ENCODE data around the gene RAB22A. TPM values are rescaled to one million over a fixed set of nuclear protein-coding genes. Genes with fewer than 3 reads are reported as not detected.

Gene RAB22A
- total and polyA plus RNA-seq, 9 of the 15 experiments (the other 6 are each of a cell fraction or from before 2014, with no cell fraction given): 1.1 to 8.0 (median 6.7) TPM

DNA sequence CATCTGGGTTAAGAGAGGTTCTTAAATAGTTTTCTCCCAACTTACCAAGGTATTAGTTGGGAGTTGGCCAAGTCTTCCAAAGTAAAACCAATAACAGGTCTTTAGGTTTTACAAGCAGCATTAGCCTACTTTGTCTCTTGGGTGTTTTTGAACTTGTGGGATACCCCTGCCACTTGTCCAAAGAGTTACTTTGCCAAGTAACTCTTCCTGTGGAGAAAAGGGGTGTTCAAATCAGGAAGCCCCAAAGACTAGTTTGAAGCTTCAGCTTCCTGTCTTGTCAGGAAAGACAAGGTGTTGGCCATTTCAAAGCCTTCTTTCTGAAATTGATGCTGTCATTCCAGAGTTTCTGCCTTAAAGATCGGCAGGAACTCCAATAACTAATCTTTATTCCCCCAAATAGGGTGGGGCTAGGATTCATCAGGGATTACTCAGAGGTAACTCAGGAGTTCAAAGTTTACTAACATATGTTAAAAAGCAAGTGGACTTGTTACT lies 822 bp downstream of the RAB22A start:
- POLR2A ChIA-PET: interaction anchor here (0.6 to 1.5 kb wide), 3 partner anchors 14 to 1881 kb away, joined by 3 read pairs; no protein-coding TSS in a partner anchor
- H3K4me3 ChIP-seq: peak overlapping the region; percentile 99
- WGBS (ENCODE audit: insufficient coverage, low coverage, missing lambda C conversion rate): 0% methylated on average over 1 of the region's 1 CpG
- H4K20me1 ChIP-seq (replicated peaks; ENCODE audit: control insufficient read depth, insufficient read depth, low read length): no peaks in the 10 kb centered on the region; the same call in 1 of the 2 replicates
- TSS peak; percentile 69 for BruUV-seq (replicated peaks)
- H3K9ac ChIP-seq (ENCODE audit: insufficient read depth in 1 of 2, low read depth in 2 of 2, low read length in 2 of 2): peak overlapping the region; percentile 89 to 97
- DNase-seq (ENCODE audit: extremely low read depth in 1 of 4, low spot score in 3 of 4): peak in 1 of 4 experiments; percentile 27
- intact Hi-C loops (cut with micrococcal nuclease): no loop called here
- ATAC-seq: no peak
- peak overlapping the region; percentile 88 for H3K27ac ChIP-seq (ENCODE audit: extremely low read depth, low read depth, low read length)
- H2AFZ ChIP-seq (ENCODE audit: low read depth, low read length): peak overlapping the region; percentile 87
- in situ Hi-C loops (cut with MboI): no loop called here
- no peaks in the 10 kb centered on the region for H3K27me3 ChIP-seq (ENCODE audit: control insufficient read depth in 2 of 2, insufficient read depth in 2 of 2, low read length in 2 of 2)
- H3K79me2 ChIP-seq (ENCODE audit: control insufficient read depth, insufficient read depth, low read length): peaks cover 30% of the 10 kb centered on the region
- CTCF ChIA-PET (ENCODE audit: low intra/inter-chr PET ratio): no interaction called here
- peak overlapping the region; percentile 84 for H3K4me2 ChIP-seq (ENCODE audit: insufficient read depth, low read length)
- no peaks in the 10 kb centered on the region for H3K9me3 ChIP-seq (replicated peaks; ENCODE audit: control insufficient read depth, insufficient read depth, low read depth, low read length)
- H3K36me3 ChIP-seq (ENCODE audit: control insufficient read depth, insufficient read depth, low read length): peaks cover 37% of the 10 kb centered on the region
- FAIRE-seq: peak; percentile 32
- peaks cover 3% of the 10 kb centered on the region for H3K9me1 ChIP-seq (ENCODE audit: control insufficient read depth, insufficient read depth, low read length)
- peaks cover 3 to 12% of the 10 kb centered on the region in 2 experiments; a peak in 2 of 5 replicates for H3K4me1 ChIP-seq (replicated peaks in 1 of 2; ENCODE audit: control insufficient read depth in 2 of 2, insufficient read depth in 2 of 2, low read length in 2 of 2)
- TF ChIP-seq MYBL2 (IDR thresholded peaks at IDR 0.05; ENCODE audit: low read depth): no peak
- no peak for TF ChIP-seq MYBL2 (CRISPR knock-in tag; IDR thresholded peaks at IDR 0.05; ENCODE audit: borderline replicate concordance)
- TF ChIP-seq, protein P1, sequence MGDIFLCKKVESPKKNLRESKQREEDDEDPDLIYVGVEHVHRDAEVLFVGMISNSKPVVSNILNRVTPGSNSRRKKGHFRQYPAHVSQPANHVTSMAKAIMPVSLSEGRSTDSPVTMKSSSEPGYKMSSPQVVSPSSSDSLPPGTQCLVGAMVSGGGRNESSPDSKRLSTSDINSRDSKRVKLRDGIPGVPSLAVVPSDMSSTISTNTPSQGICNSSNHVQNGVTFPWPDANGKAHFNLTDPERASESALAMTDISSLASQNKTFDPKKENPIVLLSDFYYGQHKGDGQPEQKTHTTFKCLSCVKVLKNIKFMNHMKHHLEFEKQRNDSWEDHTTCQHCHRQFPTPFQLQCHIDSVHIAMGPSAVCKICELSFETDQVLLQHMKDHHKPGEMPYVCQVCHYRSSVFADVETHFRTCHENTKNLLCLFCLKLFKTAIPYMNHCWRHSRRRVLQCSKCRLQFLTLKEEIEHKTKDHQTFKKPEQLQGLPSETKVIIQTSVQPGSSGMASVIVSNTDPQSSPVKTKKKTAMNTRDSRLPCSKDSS (IDR thresholded peaks at IDR 0.05; ENCODE audit: low read depth, partially characterized antibody): no peak
- no peak for TF ChIP-seq XRCC3 (IDR thresholded peaks at IDR 0.05)
- TF ChIP-seq, protein P2, sequence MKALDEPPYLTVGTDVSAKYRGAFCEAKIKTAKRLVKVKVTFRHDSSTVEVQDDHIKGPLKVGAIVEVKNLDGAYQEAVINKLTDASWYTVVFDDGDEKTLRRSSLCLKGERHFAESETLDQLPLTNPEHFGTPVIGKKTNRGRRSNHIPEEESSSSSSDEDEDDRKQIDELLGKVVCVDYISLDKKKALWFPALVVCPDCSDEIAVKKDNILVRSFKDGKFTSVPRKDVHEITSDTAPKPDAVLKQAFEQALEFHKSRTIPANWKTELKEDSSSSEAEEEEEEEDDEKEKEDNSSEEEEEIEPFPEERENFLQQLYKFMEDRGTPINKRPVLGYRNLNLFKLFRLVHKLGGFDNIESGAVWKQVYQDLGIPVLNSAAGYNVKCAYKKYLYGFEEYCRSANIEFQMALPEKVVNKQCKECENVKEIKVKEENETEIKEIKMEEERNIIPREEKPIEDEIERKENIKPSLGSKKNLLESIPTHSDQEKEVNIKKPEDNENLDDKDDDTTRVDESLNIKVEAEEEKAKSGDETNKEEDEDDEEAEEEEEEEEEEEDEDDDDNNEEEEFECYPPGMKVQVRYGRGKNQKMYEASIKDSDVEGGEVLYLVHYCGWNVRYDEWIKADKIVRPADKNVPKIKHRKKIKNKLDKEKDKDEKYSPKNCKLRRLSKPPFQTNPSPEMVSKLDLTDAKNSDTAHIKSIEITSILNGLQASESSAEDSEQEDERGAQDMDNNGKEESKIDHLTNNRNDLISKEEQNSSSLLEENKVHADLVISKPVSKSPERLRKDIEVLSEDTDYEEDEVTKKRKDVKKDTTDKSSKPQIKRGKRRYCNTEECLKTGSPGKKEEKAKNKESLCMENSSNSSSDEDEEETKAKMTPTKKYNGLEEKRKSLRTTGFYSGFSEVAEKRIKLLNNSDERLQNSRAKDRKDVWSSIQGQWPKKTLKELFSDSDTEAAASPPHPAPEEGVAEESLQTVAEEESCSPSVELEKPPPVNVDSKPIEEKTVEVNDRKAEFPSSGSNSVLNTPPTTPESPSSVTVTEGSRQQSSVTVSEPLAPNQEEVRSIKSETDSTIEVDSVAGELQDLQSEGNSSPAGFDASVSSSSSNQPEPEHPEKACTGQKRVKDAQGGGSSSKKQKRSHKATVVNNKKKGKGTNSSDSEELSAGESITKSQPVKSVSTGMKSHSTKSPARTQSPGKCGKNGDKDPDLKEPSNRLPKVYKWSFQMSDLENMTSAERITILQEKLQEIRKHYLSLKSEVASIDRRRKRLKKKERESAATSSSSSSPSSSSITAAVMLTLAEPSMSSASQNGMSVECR (CRISPR knock-in tag; IDR thresholded peaks at IDR 0.05): no peak
- TF ChIP-seq, protein P3, sequence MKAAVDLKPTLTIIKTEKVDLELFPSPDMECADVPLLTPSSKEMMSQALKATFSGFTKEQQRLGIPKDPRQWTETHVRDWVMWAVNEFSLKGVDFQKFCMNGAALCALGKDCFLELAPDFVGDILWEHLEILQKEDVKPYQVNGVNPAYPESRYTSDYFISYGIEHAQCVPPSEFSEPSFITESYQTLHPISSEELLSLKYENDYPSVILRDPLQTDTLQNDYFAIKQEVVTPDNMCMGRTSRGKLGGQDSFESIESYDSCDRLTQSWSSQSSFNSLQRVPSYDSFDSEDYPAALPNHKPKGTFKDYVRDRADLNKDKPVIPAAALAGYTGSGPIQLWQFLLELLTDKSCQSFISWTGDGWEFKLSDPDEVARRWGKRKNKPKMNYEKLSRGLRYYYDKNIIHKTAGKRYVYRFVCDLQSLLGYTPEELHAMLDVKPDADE (conservative IDR thresholded peaks at IDR 0.05; ENCODE audit: control insufficient read depth, low read depth, low read length): no peak
- no peak for TF ChIP-seq CBX1 (IDR thresholded peaks at IDR 0.05; ENCODE audit: low read depth)
- TF ChIP-seq ZNF224 (CRISPR knock-in tag; IDR thresholded peaks at IDR 0.05): no peak
- TF ChIP-seq NFIC (IDR thresholded peaks at IDR 0.05): peak; percentile 39; the same call in 1 of the 2 replicates
- no peak for TF ChIP-seq MEIS2 (IDR thresholded peaks at IDR 0.05; ENCODE audit: partially characterized antibody)
- TF ChIP-seq, protein P4, sequence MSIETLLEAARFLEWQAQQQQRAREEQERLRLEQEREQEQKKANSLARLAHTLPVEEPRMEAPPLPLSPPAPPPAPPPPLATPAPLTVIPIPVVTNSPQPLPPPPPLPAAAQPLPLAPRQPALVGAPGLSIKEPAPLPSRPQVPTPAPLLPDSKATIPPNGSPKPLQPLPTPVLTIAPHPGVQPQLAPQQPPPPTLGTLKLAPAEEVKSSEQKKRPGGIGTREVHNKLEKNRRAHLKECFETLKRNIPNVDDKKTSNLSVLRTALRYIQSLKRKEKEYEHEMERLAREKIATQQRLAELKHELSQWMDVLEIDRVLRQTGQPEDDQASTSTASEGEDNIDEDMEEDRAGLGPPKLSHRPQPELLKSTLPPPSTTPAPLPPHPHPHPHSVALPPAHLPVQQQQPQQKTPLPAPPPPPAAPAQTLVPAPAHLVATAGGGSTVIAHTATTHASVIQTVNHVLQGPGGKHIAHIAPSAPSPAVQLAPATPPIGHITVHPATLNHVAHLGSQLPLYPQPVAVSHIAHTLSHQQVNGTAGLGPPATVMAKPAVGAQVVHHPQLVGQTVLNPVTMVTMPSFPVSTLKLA (conservative IDR thresholded peaks at IDR 0.05): 0 out of 4 replicates have a peak, but pooled peaks of 1 of the 2 experiments have one; percentile 8
- no peak for TF ChIP-seq ZNF12 (CRISPR knock-in tag; IDR thresholded peaks at IDR 0.05)
- 0 out of 4 replicates have a peak, but pooled peaks of 1 of the 2 experiments have one; percentile 9 for TF ChIP-seq RAD21 (CRISPR knock-in tag; conservative IDR thresholded peaks at IDR 0.05 in 1 of 2, IDR thresholded peaks at IDR 0.05 in 1 of 2)
